Mucosa of rectum (tissue), 2 donors: ENCODE results near the gene INPP5F.
"Not testable (repeated sequence)": the region's sequence is repeated elsewhere in the genome, so short reads cannot be mapped to it uniquely, and the experiment has no call there.

Experiments used
- H3K27ac ChIP-seq, 2 donors: one replicate each; pipeline ENCODE4 v1.7.0; 2013; ENCODE audit warnings: inconsistent platforms in 2 of 2, low read depth in 2 of 2, low read length in 2 of 2
- H3K27me3 ChIP-seq, 2 donors: one replicate each; pipeline ENCODE4 v1.7.0; 2013; ENCODE audit warnings: low read length in 2 of 2; ENCODE audit not compliant: control insufficient read depth in 2 of 2, insufficient read depth in 2 of 2
- H3K36me3 ChIP-seq, 2 donors: one replicate each; pipeline ENCODE4 v1.7.0; 2013; ENCODE audit warnings: low read length in 2 of 2; ENCODE audit not compliant: control insufficient read depth in 2 of 2, insufficient read depth in 2 of 2
- H3K4me1 ChIP-seq, 2 donors: one replicate each; pipeline ENCODE4 v1.7.0; 2013; ENCODE audit warnings: low read length in 2 of 2, mild to moderate bottlenecking in 1 of 2; ENCODE audit not compliant: control insufficient read depth in 2 of 2, insufficient read depth in 2 of 2
- H3K4me3 ChIP-seq, 2 donors: one replicate each; pipeline ENCODE4 v1.7.0; 2013; ENCODE audit warnings: low read length in 2 of 2
- H3K9ac ChIP-seq, 2 donors: one replicate each; pipeline ENCODE4 v1.7.0; 2013; ENCODE audit warnings: low read length in 2 of 2, low read depth in 1 of 2, mild to moderate bottlenecking in 1 of 2
- H3K9me3 ChIP-seq, 2 donors: one replicate each; pipeline ENCODE4 v1.7.0; 2013; ENCODE audit warnings: low read length in 2 of 2; ENCODE audit not compliant: control insufficient read depth in 2 of 2
- donor health status: healthy.
- donor health status: Normal muscosa, but diverticular disease.

Gene INPP5F

GRCh38 chr10:119862524-119862923 is 136.7 kb downstream of the INPP5F start:
- H3K27ac ChIP-seq = no peak overlapping the region
- no peaks in the 10 kb centered on the region for H3K27me3 ChIP-seq
- H3K9ac ChIP-seq = no peak overlapping the region
- H3K4me3 ChIP-seq = no peak overlapping the region
- H3K9me3 ChIP-seq = no peaks in the 10 kb centered on the region
- H3K4me1 ChIP-seq = no peaks in the 10 kb centered on the region
- H3K36me3 ChIP-seq = peaks cover 3 to 7% of the 10 kb centered on the region in 2 donors

DNA sequence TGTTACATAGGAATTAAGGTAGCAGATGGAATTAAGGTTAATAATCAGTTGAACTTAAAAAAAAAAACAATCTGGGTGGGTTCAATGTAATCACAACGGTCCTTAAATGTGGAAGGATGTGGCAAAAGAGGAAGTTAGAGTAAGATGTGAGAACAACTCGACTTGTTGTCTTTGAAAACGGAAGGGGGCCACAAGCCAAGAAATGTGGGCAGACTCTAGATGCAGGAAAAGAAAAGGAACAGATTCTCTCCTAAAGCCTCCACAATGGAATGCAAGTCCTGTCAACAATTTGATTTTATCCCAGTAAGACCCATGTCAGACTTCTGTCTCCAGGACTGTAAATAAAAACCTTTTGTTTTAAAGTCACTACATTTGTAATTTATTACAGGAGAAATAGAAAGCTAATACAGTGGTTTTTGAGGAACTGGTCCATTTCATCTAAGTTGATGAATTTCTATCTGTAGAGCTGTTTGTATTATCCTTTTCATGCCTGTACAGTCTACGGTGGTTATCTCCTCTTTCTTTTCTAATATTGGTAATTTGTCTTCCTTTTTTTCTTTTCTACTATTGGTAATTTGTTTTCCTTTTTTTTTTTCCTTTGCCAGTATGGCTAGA is 138.2 kb downstream of the INPP5F start:
- Histone ChIP-seq H3K4me1 (no peaks in the 10 kb centered on the region), H3K36me3 (no peaks in the 10 kb centered on the region), H3K4me3 (no peak overlapping the region), H3K27ac (no peak overlapping the region), H3K9ac (no peak overlapping the region), H3K9me3 (no peaks in the 10 kb centered on the region), H3K27me3 (no peaks in the 10 kb centered on the region)

DNA sequence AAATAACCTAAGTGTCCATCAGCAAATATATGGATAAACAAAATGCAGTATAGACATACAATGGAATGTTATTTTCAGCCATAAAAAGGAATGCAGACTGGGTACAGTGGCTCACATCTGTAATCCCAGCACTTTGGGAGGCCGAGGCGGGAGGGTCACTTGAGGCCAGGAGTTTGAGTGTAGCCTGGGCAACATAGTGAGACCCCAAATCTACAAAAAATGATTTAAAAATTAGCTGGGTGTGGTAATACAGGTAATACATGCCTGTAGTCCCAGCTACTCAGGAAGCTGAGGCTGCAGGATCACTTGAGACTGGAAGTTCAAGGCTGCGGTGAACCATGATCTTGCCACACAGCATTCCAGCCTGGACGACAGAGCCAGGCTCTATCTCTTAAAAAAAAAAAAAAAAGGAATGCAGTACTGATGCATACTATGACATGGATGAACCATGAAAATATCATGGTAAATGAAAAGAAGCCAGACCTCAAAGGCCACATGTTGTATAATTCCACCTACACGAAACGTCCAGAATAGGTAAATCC is 139.9 kb downstream of the INPP5F start:
- Histone ChIP-seq H3K9ac (no peak overlapping the region), H3K4me3 (no peak overlapping the region), H3K27me3 (no peaks in the 10 kb centered on the region), H3K36me3 (no peaks in the 10 kb centered on the region), H3K4me1 (peaks cover 0 to 3% of the 10 kb centered on the region in 2 donors), H3K9me3 (no peaks in the 10 kb centered on the region), H3K27ac (no peak overlapping the region)

- H3K4me3 ChIP-seq = no peak overlapping the region
- H3K27ac ChIP-seq = no peak overlapping the region
- H3K27me3 ChIP-seq = no peaks in the 10 kb centered on the region
Observed at GRCh38 chr10:119867317-119867716, 141.5 kb downstream of the INPP5F start.

DNA sequence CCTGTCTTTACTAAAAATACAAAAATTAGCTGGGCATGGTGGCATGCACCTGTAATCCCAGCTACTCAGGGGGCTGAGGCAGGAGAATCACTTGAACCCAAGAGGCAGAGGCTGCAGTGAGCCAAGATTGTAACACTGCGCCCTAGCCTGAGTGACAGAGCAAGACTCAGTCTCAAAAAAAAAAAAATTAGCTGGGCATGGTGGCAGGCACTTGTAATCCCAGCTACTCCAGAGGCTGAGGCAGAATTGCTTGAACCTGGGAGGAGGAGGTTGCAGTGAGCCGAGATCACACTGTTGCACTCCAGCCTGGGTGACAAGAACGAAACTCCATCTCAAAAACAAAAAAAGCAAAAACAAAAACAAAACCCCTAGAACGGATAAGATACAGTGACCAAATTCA is 143.5 kb downstream of the INPP5F start:
- not testable (repeated sequence) for H3K9me3 ChIP-seq

More at GRCh38 chr10:119867317-119867716, 141.5 kb downstream of the INPP5F start:
- H3K9ac ChIP-seq = no peak overlapping the region
- no peaks in the 10 kb centered on the region for H3K36me3 ChIP-seq
- H3K4me1 ChIP-seq = peaks cover 5 to 13% of the 10 kb centered on the region in 2 donors
- no peaks in the 10 kb centered on the region for H3K9me3 ChIP-seq

DNA sequence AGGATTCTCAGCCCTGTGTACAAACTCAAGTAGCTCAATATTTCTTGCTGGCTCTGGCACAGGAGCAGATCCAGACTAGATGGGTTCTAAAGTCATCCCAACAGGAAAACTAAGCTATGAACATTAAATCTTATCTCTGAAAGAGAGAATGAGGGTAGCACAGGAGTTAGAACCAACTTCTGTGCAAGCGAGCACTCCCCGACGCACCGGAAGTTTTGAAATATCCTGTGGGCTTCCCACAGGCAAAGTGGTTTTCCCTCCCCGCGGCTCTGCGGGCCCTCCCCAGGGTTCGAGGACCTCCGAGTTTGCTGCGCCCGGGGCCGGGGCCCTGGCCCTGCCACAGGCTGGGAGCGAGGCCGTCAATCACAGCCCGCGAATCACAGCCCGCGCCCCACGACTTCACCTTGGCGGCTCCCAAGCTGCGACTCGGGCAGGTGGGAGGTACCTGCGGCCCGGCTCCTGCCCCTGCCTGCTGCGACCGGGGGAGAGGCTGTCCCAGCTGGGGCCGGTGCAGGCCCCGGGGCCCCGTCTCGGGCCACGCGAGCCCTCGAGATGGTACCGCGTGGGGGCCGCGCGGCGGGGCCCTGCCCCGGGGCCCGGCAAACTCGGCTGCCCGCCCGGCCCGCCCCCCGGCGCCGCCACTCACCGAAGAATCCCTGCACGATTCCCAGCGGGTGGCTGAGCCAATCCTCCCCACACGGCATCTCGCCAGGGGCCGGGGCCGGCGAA is 146.2 kb downstream of the INPP5F start:
- peak overlapping the region; percentile 82 to 92 for H3K4me3 ChIP-seq
- H3K9ac ChIP-seq = peak overlapping the region; percentile 74 to 77
- H3K4me1 ChIP-seq = peaks cover 11 to 17% of the 10 kb centered on the region in 2 donors
- peak overlapping the region; percentile 73 to 91 for H3K27ac ChIP-seq
- no peaks in the 10 kb centered on the region for H3K36me3 ChIP-seq
- no peaks in the 10 kb centered on the region for H3K9me3 ChIP-seq
- H3K27me3 ChIP-seq = no peaks in the 10 kb centered on the region

More for the DNA sequence above, 143.5 kb downstream of the INPP5F start:
- not testable (repeated sequence) for H3K4me3 ChIP-seq, H3K27ac ChIP-seq, H3K36me3 ChIP-seq, H3K27me3 ChIP-seq, H3K9ac ChIP-seq
- H3K4me1 ChIP-seq = peaks cover 11 to 17% of the 10 kb centered on the region in 2 donors

DNA sequence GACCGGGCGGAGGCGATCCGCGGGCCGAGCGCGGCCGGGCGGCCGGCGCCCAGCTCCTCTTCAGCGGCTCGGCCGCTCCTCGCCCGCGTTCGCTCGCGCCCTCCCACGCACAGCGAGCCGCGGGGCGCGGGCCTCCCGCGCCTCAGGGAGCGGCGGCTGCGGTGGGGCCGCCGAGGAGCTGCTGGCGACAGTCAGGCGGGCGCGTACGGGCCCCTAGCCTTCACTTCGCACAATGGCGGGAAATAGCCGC is 146.7 kb downstream of the INPP5F start, which contains the start of gene MCMBP:
Gene MCMBP (minus strand): TSS at position 234 of the 250 bp plus-strand sequence. CDS start 259 bp downstream, outside the sequence.
- Histone ChIP-seq H3K4me3 (peak within 1 kb of the TSS; percentile 82 to 92), H3K9me3 (no peaks in the 10 kb centered on the region), H3K9ac (peak within 1 kb of the TSS; percentile 77 to 84), H3K27me3 (no peaks in the 10 kb centered on the region), H3K27ac (peak within 1 kb of the TSS; percentile 77 to 91), H3K4me1 (peaks cover 11 to 17% of the 10 kb centered on the region in 2 donors), H3K36me3 (no peaks in the 10 kb centered on the region)

DNA sequence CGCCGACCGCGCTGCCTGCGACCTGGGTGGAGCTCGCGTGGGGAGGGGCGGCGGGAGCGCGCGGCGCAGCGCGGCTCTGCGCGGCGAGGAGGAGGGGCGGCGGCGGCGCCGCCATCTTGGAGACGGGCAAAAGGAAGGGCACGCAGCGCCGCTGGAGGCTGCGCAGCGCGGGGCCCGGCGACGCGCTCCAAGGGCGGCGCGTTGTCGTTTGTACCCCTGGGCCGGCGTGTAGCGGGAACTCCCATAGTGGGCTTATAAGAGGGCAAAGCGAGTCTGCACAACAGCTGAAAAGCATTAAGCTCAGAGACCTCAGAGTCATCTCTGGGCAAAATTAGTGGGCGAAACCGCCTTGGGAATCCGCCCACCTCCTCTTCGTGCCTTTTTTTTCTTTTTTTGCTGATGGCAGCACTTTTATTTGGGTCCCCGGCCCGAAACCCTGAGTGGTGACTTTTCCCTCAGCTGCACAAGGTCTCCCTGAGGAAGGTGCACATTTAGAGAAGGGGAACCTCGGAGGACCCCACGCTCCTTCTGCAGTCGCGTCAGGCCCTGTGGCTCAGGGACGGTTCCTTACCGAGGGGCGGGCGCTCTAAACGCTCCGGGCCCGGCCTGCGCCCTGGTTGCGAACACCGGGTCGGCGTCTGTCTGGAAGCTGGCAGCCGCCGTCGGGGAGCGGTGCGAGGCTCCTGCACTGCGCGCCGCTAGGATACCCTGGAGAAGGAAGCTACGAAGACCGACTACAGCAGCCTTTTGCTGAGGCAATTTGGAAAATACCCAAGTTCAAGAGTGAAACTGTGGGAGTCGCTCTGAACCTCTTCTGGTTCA is 147.2 kb downstream of the INPP5F start:
- H3K27me3 ChIP-seq = no peaks in the 10 kb centered on the region
- no peaks in the 10 kb centered on the region for H3K36me3 ChIP-seq
- H3K9ac ChIP-seq = peak overlapping the region; percentile 77 to 84
- peak overlapping the region; percentile 77 to 91 for H3K27ac ChIP-seq
- H3K4me3 ChIP-seq = peak overlapping the region; percentile 82 to 92
- peaks cover 11 to 17% of the 10 kb centered on the region in 2 donors for H3K4me1 ChIP-seq
- no peaks in the 10 kb centered on the region for H3K9me3 ChIP-seq

DNA sequence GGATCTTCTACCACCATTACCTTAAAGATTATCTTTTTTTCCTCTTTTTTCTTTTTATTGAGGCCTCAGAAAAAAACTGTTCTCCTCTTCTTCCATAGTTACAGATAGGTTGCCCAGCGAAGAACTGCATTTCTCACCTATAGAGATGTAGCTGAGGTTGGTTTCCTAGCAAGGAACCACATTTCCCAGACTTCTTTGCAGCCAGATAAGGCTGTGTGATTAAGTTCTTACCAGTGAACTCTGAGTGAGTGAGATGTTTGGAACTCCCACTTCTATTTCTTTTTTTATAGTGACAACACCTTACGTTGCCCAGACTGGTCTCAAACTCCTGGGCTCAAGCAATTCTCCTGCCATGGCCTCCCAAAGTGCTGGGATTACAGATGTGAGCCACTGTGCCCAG is 152.7 kb downstream of the INPP5F start:
- Histone ChIP-seq H3K27ac (no peak overlapping the region), H3K9me3 (no peaks in the 10 kb centered on the region), H3K27me3 (no peaks in the 10 kb centered on the region), H3K4me3 (no peak overlapping the region), H3K9ac (no peak overlapping the region), H3K36me3 (no peaks in the 10 kb centered on the region), H3K4me1 (peaks cover 3 to 6% of the 10 kb centered on the region in 2 donors)
